ENCODE measurements around the gene ABHD5. TPM values are rescaled to one million over a fixed set of nuclear protein-coding genes. Genes with fewer than 3 reads are reported as not detected.

Gene ABHD5
- total and polyA plus RNA-seq, 2 of the 8 experiments (the other 6 are each of a cell fraction or from before 2014, with no cell fraction given): 10.5 to 16.4 TPM

DNA sequence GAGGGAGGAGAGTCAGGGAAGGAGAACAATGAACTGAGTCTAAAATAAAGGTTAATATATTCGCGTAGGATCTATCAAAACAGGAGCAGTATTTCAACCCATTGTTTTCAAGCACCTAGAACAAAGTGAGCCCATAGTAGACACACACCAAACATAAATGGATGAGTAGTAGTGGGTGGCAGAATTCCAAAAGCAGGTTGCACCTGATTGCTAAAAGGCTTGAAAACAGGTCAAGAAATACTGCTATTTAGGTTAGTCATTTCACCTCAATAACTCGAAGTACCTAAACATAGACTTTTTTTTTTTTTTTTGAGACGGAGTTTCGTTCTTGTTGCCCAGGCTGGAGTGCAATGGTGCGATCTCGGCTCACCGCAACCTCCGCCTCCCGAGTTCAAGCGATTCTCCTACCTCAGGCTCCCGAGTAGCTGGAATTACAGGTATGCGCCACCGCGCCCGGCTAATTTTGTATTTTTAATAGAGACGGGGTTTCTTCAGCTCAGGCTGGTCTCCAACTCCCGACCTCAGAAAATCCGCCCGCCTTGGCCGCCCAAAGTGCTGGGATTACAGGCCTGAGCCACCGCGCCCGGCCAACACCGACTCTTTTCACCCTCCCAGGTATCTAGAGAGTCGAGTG is 855 bp upstream of the ABHD5 start (continued):
- TF ChIP-seq CHD7 (IDR thresholded peaks at IDR 0.05; ENCODE audit: insufficient replicate concordance, low read length): no peak
- TF ChIP-seq MAX (IDR thresholded peaks at IDR 0.05): no peak
- TF ChIP-seq EZH2 (IDR thresholded peaks at IDR 0.05; ENCODE audit: low read depth, low read length, severe bottlenecking): no peak
- no peak for TF ChIP-seq SUZ12 (IDR thresholded peaks at IDR 0.05; ENCODE audit: low read length)
- no peak for TF ChIP-seq TAF1 (IDR thresholded peaks at IDR 0.05; ENCODE audit: low read depth, low read length)
